Testis (tissue), 2 donors: ENCODE results near the gene NR2F2.

Experiments
- CTCF ChIP-seq, 3 experiments: fragments of 450-650 bp in 2 of 3; fragments of 200-600 bp in 1 of 3; sonication (generic) in 1 of 3; IDR thresholded peaks; one replicate each; pipeline ENCODE4 v1.5.1; 2016 to 2019; ENCODE audit warnings: antibody characterized with exemption in 3 of 3, mild to moderate bottlenecking in 2 of 3, moderate library complexity in 1 of 3
- POLR2A ChIP-seq: fragments of 450-650 bp; IDR thresholded peaks from one replicate; pipeline ENCODE4 v1.6.1; 2017; ENCODE audit warnings: antibody characterized with exemption, mild to moderate bottlenecking, moderate library complexity

GRCh38 chr15:96290679-96291078 lies 39.8 kb upstream of the NR2F2 start:
- no peak for TF ChIP-seq CTCF (IDR thresholded peaks at IDR 0.05)
- TF ChIP-seq POLR2A: no peak
